Suppressor macrophage treated with lipopolysaccharide for 1 hour (primary cell): ENCODE results near the gene RHPN2.

ENCODE experiments used
- DNase-seq, 3 donors: peaks; one replicate each; pipeline ENCODE4 v3.0.0-alpha.2; 2020 to 2022

RHPN2 gene

DNA sequence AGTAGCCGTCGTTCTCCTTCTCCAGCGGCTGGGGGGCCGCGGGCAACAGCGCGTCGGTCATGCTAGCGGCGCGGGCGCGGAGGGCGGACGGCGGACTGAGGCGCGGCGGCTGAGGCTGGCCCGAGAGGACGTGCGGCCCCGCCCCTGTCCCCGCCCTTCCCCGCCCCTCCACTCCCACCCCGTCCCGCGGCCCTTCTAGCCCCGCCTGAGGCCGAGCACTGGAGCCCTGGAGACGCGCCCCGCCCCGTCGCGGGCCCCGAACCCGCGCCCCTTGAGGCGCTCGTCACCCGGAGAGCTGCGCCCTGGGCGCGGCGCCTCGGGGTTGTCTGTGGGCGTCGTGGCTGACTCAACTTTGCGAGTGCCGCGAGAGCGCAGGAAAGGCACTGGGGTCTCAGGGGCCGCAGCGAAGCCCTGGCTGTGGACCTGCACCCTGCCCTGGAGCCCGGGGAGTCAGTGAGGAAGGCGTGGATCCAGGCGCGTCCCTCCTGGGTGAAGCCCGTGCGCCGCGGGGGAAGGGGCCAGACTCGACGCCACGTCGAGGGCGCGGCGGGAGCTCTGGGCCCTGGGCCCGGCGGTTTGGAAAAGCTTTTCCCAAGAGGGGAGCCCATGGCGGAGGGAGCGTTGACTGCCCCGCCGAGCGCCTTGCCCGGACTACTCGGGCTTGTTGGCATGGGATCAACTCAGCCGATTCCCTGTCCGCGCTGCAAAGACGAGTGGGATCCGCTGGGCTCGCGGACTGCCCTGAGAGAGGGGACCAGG is at the start of gene RHPN2:
TSS of gene RHPN2 (minus strand) at position 97 of the 759 bp plus-strand sequence. CDS start at position 61, 36 bp downstream.
- DNase-seq: peak; percentile 61 to 83 (median 62)

DNA sequence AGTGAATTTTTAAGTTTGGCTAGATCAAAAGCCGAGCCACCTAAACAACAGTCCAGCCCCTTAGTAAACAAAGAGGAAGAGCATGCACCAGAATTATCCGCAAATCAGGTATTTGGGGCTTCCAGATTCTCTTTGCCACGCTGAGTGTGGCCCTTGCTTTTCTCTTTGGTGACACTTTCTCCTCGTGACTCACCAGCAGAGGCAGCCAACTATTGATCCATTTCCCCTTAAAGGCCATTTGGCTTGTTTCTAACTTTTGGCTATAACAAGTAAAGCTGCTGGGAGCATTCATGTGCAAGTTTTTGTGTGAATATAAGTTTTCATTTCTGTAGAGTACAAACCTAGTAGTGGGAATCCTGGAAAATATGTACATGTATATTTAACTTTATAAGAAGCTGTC is 49.6 kb upstream of the RHPN2 start:
- no peak for DNase-seq

DNA sequence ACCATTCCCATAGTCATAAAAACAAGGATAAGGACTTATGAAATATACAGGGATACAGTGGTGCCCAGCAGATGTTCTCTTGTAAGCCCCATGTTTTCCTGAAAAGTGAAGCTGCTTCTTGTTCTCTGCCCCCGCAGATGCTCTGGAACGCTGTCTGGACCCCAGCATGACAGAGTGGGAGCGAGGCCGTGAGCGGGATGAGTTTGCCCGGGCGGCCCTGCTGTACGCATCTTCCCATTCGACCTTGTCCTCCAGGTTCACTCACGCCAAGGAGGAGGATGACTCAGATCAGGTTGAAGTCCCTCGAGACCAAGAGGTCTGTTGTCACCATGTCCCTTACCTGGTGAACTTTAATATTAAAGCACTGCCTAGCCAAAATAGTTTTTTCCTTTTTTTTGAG is 46.9 kb upstream of the RHPN2 start:
- DNase-seq: no peak

DNA sequence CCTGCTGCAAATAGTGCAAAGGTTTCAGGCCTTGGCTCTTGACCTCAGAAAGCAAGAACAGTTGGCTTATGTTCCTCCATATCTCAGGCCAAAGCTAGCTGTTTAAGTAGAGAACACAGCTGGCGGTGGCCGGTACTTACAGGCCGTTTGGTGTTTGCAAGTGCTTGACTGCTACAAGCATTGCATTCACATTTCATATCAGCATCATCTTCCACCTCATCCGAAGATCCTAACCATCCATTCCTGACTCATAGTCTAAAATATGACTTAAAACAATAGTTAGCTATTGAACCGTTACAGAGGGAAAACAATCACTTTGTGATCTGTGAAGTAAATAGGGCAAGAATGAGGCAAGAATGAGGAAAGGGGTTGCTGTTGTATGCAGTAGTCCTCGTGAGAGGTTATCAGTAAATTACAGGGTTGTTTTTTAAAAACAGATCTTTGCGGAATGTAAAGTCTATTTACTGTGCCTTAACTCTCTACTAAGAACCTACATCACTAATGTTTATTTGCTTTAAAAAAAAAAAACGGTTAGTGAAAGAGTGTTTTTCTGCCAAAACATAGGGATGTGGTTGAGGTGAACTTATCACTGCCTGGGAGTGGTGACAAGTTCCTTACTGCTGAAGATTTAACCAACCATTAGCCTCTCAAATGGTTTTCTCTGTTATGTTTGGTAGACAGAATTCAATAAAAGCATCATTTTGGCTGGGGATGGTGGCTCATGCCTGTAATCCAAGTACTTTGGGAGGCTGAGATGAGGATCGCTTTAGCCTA is 45.6 kb upstream of the RHPN2 start:
- DNase-seq: no peak

DNA sequence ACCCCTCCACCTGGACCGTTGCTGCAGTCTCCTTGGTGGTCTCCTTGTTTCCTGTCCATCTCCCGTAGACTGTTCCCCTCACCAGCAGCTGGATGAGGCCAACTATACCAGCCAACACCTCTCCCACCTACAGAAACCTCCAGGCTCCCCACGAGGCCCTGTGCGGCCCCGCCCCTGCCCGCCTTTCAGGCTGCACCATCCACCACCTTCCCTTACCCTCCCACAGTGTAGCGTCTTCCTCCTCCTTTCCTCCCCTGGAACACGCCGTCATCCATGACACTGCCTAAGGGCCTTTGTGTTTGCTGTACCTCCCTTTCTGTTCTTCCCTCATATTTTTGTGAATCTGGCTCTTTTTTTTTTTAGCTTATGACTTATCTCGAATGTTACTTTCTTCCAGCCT is 43.5 kb upstream of the RHPN2 start:
- no peak for DNase-seq

DNA sequence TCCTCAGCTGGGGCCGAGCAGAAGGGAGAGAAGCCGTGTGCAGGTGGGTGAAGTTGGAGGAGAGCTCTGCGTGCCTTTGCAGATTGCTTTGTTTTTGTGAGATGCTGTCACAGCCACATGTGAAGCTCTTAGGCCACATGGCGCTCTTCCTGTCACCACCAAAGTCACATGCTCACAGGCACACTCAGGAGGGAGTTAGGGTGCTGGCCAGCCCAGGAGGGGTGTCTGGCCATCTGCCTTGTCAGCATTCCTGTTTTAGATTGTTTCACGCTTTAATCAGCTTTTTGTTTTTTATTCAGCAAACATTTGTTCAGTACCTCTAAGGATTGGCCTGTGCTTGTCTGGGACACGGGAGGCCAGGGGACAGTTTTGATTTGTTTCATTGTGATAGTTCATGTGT is 38.2 kb upstream of the RHPN2 start:
- DNase-seq: no peak

DNA sequence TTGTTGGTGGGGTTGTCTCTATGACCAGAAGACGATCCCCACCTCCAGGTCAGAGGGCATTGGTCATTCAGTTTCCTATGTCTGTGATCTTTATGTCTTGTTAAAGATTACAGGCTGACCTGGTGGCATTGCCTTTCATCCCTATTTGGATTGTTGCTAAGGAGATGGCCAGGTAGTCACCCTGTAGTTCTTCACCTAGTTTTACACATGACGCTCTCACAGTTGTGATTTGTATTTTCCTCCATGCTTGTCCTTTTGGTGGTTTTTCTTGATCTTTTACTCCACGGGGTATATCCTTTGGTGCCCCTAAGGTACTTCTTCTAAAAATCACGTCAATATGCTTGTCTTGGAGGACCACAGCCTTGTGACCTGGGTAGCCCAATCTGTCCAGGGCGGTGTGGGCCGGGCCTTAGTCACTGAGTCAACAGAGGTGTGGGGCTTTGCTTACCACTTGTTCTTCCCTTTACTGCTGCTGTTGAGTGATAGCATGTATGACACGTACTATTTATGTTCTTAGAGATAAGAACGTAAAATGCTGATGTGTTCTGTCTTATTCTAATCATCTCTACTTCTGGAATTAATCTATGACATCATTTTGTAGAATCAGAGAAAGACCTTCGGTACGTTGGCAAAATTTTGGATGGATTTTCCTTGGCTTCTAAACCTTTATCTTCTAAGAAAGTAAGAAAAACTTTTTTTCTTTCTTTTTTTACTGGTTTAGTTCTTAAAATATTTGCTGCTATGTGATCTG is 36.4 kb upstream of the RHPN2 start:
- no peak for DNase-seq

DNA sequence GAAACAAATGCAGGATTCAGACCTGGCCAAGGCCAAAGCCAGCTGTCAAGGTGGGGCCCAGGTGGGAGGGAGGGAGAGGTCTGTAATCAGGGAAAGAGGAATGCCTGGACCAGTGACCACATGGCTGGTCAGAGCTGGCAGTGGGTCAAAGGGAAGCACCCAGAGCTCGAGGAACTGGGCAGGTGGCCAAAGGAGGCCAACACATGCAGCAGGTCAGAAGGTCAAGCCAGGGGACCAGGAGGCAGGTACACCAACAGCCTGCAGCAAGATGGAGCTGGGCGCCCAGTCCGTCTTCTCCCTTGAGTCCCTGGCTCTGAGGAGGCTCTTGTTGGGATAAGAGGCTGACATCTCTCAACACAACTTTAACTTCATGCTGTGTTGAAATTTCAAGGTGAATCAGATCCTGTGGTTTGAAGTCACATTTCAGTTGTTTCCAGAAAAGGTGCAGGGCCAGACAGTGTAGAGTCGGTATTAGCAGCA is 33.4 kb upstream of the RHPN2 start:
- no peak for DNase-seq

- DNase-seq: no peak
Measured at GRCh38 chr19:33096005-33096404, 31.3 kb upstream of the RHPN2 start.

GRCh38 chr19:33094436-33095067 is 29.9 kb upstream of the RHPN2 start:
- no peak for DNase-seq

DNA sequence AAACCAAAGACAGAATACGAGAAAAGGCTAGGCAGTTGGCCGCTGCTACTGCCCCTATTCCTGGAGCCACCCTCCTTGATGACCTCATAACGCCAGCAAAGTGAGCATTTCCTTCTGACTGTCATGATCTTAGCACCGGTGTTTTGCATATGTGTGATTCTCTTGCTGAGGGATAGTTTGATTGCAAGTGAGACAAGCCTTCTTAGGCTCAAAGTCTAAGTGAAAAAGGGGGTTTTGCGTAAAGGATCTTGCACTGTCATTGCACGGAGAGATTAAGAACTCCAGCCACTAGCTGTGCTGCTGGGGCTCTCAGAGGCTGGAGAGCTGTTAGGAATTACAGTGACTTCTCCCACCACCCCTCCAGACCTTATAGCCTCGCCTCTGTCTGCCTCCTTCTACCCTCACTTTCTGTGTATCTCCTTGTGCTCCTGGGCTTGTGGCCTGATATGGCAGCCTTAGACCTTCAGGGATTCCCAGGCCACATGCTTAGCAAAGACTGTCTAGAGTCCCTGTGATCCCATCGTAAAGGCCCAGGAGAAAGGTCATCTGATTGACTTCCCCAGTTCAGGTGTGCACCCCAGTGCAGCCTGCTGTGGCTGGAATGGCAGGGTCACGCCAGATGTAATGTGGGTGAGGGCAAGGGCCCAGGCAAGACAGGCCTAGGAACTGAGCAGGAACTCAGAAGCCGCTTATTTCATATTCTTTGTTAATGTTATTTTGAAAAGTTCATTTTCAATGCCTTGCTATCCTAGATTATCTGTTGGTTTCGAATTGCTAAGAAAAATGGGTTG is 28.9 kb upstream of the RHPN2 start:
- DNase-seq: no peak

DNA sequence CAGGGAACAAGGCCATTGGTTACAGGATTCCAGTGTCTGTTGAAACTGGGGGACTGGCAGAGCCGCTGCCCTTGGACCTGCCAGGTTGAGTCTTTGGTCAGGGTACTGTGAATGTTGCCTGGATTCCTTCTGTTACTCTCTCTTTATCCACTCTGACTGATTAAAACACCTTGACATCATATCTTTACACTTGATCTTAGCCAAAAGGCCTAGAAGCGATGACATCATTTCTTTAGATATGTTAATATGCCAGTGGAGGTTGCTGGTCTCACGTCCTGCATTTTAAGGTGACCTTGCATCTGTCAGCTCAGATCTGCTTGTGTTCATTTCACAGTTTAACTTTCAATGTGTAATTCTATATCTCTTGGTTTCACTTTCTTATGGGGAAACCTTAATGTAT is 25.5 kb upstream of the RHPN2 start:
- no peak for DNase-seq

- no peak for DNase-seq
Measured at GRCh38 chr19:33089010-33089409, 24.3 kb upstream of the RHPN2 start.

DNA sequence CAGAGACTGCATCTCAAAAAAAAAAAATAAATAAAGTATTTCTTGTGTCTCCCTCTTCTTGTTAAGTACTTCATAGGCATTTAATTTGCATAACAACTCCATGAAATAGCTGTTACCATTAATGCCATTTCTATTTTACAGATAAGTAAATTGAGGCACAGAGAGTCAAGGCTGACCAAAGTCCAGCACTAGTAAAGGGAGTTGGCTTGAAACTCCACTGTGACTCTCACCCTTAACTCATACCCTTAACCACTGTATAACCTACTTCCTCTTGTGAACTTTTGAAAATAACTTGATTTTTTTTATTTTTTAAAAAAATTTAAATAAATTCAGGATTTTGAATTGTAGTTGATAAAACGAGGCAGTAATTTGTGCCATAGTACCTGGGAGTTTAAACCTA is 22.3 kb upstream of the RHPN2 start:
- no peak for DNase-seq

DNA sequence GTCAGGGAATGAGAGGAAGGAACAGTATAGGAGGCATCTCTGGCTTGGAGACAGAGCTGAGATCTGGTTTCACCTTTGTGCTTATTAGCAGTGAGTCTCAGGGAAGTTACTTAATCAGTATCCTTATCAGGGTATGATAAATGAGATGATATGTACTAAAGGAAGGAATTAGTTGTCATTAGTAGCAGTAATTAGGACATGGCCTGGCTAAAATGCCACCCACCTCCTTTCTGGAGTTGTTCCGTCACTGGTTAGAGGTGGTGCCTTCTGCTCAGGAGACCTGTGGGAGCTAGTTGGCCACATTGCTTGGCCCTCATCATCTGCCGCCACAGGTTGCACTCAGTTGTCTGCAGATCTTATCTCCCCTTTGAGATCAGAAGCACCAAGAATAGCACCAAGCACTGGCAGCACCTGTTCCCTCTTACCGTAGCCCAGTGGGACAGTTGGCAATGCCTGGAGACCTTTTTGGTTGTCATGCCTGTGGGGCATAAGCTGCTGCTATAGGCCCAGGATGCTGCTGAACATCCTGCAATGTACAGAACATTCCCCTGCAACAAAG is 21.0 kb upstream of the RHPN2 start:
- no peak for DNase-seq

GRCh38 chr19:33080761-33081681 is 16.3 kb upstream of the RHPN2 start, which contains the start of gene GPATCH1:
Gene GPATCH1, plus strand, starts transcription at chr19:33081181. Its CDS starts 13 bp downstream, at chr19:33081194.
- DNase-seq: peak; percentile 87 to 95 (median 90)

- DNase-seq: no peak
Measured at GRCh38 chr19:33075519-33075918, 10.8 kb upstream of the RHPN2 start.

GRCh38 chr19:33071887-33072286 is 7.2 kb upstream of the RHPN2 start:
- no peak for DNase-seq

- no peak for DNase-seq
Measured at GRCh38 chr19:33067121-33067520, 2.4 kb upstream of the RHPN2 start.

DNA sequence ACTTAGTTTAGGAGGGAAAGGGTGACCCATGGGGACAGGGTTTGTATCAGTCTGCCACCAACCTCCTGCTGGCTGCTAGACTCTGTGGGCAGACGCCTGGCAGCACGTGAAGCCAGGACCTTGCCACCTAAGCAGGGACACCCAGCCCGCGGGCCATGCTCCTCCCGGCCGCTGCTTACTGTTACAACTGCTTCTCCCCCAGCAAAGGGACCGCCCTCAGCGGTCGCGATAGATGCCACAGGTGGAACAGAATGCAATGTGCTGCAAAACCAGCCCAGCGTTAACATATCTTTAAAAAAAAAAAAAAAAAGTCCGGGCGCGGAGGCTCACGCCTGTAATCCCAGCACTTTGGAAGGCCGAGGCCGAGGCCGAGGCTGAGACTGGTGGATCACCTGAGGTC is 1.9 kb upstream of the RHPN2 start:
- no peak for DNase-seq

GRCh38 chr19:33064458-33064791 is 263 bp downstream of the RHPN2 start:
- no peak for DNase-seq
